SKM-1 treated with dmso at 0.1 percent for 144 hours (cell line): ENCODE data around the gene FCRLB.
"Not testable (repeated sequence)": the region's sequence is repeated elsewhere in the genome, so short reads cannot be mapped to it uniquely, and the experiment has no call there.

ENCODE experiments used
- DNase-seq: peaks from one replicate; lab custom pipeline; 2025; ENCODE audit not compliant: unreplicated experiment; lab: John Stamatoyannopoulos, UW

The FCRLB gene

GRCh38 chr1:161718559-161719324 is 2.6 kb upstream of the FCRLB start:
- DNase-seq = peak; percentile 53

- DNase-seq = no peak
Observed at GRCh38 chr1:161719325-161719611, 2.1 kb upstream of the FCRLB start.

- no peak for DNase-seq
Observed at GRCh38 chr1:161720422-161720821, 922 bp upstream of the FCRLB start.

- peak; percentile 37 for DNase-seq
Observed at GRCh38 chr1:161721738-161722343, 497 bp downstream of the FCRLB start.

GRCh38 chr1:161722406-161722805 is 1.1 kb downstream of the FCRLB start:
- no peak for DNase-seq

- no peak for DNase-seq
Observed at GRCh38 chr1:161723459-161724141, 2.3 kb downstream of the FCRLB start.

GRCh38 chr1:161725258-161725907 is 4.0 kb downstream of the FCRLB start:
- DNase-seq = not testable (repeated sequence)

GRCh38 chr1:161725908-161726472 is 4.6 kb downstream of the FCRLB start:
- peak; percentile 43 for DNase-seq

- DNase-seq = peak; percentile 30
Observed at GRCh38 chr1:161726473-161727255, 5.3 kb downstream of the FCRLB start.

- no peak for DNase-seq
Observed at GRCh38 chr1:161727256-161727924, 6.0 kb downstream of the FCRLB start.

- no peak for DNase-seq
Observed at GRCh38 chr1:161728376-161729226, 7.3 kb downstream of the FCRLB start.

GRCh38 chr1:161730050-161730564 is 8.8 kb downstream of the FCRLB start:
- DNase-seq = no peak

GRCh38 chr1:161731241-161731640 is 9.9 kb downstream of the FCRLB start:
- DNase-seq = no peak

GRCh38 chr1:161731981-161732718 is 10.8 kb downstream of the FCRLB start:
- DNase-seq = no peak

GRCh38 chr1:161733526-161733925 is 12.2 kb downstream of the FCRLB start:
- no peak for DNase-seq

- DNase-seq = no peak
Observed at GRCh38 chr1:161735837-161736236, 14.5 kb downstream of the FCRLB start.

- no peak for DNase-seq
Observed at GRCh38 chr1:161736335-161736969, 15.1 kb downstream of the FCRLB start.

GRCh38 chr1:161737625-161738024 is 16.3 kb downstream of the FCRLB start:
- DNase-seq = no peak
